Hypothalamus (tissue), 51 donors: Measurements from ENCODE around the gene WDR47.

ENCODE experiments used
- DNase-seq, 51 donors: peaks; one replicate each; lab custom pipeline; 2025; lab: John Stamatoyannopoulos, UW

Gene WDR47

GRCh38 chr1:109041621-109042468 lies at the start of gene WDR47:
WDR47 (minus strand) TSS chr1:109042102; CDS start chr1:109023512, 18,590 bp downstream.
- DNase-seq: peak; percentile 50 to 97 (median 90)

DNA sequence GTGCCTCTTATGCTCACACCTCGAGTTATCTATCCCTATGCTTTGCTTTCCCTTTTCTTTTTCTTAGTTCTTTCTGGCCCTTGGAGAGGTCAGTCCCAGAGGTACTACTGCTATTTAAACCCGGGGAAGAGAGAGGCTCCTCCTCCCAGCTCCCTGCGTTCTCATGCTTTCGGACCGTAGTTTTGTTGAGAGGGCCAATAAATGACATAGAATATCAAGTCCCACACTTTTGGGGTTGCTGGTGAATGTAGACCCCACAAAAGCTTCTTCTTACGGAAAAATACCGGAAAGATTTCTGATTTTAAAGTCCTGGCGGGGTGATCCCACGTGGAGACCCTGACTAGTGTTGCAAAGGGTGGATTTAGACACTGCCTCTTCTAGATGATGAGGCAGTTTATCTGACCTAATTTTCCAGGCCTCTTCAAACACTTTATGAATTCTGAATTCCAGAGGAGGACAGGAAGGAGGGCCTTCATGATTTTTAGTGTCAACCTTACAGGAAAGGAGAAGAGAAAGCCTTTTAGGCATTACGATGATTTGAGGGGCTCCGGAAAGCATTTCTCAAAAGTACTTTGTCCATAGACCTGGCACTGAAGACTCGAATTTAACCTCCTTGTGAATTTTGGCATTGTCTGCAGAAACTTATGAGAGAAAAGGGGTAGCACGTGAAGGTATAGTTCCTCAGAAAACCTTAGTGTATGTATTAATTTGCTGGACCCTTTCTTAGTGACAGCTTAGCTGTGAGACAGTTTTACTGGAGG lies 49.4 kb upstream of the WDR47 start:
- DNase-seq: no peak

DNA sequence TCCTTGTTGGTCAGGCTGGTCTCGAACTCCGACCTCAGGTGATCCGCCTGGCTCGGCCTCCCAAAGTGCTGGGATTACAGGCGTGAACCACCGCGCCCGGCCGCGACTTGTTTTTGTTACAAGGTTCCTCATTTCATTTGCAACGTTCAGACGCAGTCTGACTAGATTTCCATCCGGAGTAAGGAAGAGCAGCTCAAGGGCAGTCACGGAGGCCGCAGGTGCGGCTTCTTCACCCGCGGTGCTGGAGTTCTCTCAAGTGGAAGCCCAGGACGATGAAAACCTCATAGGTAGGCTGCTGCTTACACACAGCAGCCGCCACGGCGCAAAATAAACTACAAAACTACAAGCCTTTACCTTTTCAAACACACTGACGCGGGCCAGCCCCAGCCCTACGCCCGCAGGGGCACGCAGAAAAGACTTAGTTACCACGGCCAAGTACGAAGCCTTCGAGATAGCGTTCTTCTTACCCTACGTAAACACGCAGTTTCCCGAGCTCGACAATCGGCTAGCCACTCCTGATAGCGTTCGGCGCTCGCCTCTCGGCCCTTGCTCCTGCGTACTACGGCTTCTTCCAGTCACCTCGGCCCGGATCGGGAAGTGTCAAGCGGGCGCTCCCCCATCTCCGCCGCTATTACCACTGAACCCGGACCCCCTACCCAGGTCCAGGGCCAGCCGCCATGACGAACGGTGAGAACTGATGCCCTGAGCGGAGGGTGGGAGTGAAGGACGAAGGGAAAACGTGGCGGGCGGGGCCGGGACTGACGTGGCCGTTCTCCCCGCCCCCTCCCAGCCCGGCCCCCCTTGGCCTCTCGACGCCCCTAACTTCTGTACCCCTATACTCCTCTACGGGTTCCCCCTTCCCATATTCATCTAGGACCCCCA lies 48.5 kb upstream of the WDR47 start, which contains the start of gene TMEM167B:
TMEM167B (plus strand) TSS at position 569 of the 882 bp plus-strand sequence; CDS start at position 678, 109 bp downstream.
- DNase-seq: peak; percentile 62 to 95 (median 85)

GRCh38 chr1:109089242-109090015 lies 47.5 kb upstream of the WDR47 start:
- DNase-seq: peak in 45 of 51 donors; percentile 8 to 88 (median 72)

DNA sequence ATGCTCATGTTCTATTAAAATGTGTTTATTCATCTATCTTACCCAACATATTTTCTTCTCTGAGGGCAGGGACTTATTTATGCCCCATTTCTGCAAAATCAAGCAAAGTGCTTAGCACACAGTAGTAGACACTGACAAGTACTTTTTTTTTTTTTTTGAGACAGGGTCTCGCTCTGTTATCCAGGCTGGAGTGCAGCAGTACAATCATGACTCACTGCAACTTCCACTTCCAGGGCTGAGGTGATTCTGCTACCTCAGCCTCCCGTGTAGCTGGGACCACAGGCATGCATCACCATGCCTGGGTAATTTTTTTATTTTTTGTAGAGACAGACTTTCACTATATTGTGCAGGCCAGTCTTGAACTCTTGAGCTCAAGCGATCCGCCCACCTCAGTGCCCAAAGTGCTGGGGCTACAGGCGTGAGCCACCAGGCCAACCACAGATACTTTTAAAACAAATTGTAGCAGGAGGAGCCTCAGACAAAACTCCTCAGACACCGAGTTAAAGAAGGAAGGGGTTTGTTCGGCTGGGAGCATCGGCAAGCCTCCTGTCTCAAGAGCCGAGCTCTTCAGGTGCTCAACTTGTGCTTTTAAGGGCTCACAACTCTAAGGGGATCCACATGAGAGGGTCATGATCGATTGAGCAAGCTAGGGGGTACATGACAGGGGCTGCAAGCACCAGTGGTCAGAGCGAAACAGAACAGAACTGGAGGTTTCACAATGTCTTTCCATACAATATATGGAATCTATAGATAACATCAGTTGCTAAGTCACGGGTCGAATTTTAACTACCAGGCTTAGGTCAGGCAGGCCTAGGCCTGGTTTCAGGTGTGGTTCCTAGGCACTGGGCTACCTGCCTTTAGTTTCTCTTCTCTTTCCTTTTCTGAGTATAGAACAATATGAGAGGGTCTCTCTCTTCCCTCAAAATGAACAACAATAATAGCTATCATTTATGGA lies 42.9 kb upstream of the WDR47 start:
- no peak for DNase-seq

GRCh38 chr1:109083923-109084322 lies 42.0 kb upstream of the WDR47 start:
- DNase-seq: peak in 35 of 51 donors; percentile 1 to 90 (median 50)

DNA sequence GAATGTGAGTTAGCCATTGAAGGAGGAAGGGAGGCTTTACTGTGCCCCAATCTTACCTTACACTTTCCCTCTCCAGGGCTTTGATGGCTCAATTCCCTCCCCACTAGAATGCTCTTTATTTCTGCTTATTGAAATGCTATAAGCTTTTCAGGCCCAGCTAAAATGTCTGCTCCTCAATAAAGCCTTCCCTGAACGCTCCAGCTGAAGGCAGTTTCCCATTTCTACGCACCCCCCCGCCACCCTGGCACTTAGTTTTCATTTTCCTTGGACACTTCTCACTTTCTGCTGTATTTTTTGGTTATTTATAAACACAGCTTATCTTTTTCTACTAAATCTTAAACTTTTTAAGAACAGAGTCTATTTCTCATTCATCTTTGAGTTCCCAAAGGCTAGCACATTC lies 41.6 kb upstream of the WDR47 start:
- peak in 1 of 51 donors; percentile 62 for DNase-seq

DNA sequence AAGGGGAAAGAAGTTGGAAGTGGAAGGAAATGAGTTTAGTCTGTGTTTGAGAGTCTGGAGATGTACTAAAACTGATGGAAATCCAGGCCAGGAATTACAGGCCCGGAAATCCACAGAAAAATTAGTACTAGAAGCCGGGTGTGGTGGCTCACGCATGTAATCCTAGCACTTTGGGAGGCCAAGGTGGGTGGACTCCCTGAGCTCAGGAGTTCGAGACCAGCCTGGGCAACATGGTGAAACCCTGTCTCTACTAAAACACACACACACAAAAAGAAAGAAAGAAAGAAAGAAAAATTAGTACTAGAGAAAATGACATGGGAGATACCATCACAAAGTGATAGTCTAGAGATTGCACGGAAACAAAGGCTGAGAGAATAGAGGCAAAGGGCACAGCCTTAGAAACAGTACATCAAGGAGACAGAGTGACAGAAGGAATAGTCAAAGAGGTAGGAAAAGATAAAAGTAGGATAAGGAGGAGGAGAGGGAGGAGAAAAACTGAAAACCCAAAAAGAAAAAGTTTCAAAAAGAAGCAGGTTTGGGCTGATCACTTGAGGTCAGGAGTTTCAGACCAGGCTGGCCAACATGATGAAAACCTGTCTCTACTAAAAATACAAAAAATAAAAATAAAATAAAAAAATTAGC lies 38.7 kb upstream of the WDR47 start:
- no peak for DNase-seq

GRCh38 chr1:109079240-109079622 lies 37.3 kb upstream of the WDR47 start:
- no peak for DNase-seq

- no peak for DNase-seq
These were observed 36.4 kb upstream of the WDR47 start for GRCh38 chr1:109078317-109078716.

DNA sequence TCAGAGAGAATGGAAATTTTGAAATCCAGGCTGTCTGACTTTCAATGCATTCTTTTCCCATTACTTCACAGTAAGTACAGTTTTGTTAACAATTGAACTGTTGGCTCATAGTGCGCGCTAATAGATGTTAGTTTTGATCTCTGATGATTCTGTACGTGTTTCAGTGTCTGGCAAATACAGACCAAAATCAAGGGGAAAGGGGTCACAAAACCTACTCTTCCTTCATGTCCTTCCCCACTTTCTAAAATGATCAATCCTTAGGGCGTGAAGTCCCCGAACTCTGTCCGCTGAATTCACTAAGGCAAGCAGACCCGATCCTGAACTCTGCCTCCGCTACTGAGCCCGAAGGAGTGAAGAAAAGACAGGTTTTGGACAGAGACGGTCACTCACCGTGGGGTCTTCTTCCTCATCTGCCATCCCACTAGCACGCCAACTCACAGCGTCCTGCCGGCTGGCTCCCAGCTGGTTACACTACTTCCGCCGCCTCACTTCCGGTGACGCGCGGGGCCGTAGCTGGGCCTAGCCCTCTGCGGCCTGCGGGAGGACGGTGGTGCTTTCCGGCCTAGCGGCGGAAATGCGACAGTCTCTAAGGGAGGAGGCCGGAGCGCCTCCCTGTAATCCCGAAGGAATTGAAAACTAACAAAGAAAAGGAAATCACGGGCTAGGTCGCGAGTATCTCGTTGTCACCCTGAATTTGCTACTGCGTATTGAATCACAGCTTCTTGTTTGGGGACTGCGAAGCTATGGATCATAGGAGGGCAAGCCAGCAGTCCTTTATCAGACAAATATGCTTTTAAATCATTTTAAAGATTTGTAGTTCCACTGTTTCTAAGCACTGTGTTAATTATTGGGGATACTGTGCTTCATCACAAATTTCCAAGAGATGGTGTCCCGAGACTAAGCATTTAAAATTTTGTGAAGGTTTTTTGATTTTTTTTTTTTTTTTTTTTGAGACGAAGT lies 33.9 kb upstream of the WDR47 start, which contains the start of gene TAF13:
TAF13 (minus strand) TSS at position 473 of the 960 bp plus-strand sequence; CDS start at position 417, 56 bp downstream.
- peak; percentile 38 to 98 (median 92) for DNase-seq

- DNase-seq: no peak
These were observed 27.4 kb upstream of the WDR47 start for GRCh38 chr1:109069294-109069693.

GRCh38 chr1:109067883-109068282 lies 26.0 kb upstream of the WDR47 start:
- no peak for DNase-seq

- no peak for DNase-seq
These were observed 23.2 kb upstream of the WDR47 start for GRCh38 chr1:109065137-109065536.

DNA sequence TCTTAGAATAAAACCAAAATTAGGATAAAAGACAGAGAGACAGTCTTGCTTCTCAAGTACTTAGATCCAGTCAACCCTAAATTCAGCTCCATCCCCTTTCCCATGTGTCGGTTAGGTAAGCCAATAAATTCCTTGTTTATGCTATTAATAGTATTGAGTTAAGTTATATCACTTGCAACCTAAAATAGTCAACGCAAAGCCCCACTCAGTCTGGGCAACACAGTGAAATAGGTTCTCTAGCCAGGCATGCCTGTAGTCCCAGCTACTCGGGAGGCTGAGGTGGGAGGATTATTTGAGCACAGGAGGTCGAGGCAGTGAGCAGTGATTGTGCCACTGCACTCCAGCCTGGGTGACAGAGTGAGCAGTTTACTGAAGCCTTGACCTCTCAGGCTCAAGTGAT lies 19.3 kb upstream of the WDR47 start:
- no peak for DNase-seq

DNA sequence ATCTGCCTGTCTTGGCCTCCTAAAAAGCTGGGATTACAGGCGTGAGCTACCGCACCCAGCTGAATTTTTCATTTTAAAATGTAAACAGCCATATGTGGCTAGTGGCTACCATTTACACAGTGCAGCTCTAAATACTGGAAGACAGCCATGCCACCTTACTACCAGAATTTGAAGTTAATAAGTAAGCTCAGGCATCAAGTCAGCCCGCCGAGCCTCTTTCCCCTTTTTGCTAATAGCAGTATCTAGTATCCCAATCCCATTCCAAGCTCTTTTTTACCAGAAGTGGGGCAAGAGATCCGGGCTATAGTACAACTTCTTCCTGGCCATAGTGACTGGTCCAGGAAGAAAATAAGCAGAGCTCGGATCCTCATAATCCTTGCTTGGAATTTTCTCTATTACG lies 18.8 kb upstream of the WDR47 start:
- no peak for DNase-seq

DNA sequence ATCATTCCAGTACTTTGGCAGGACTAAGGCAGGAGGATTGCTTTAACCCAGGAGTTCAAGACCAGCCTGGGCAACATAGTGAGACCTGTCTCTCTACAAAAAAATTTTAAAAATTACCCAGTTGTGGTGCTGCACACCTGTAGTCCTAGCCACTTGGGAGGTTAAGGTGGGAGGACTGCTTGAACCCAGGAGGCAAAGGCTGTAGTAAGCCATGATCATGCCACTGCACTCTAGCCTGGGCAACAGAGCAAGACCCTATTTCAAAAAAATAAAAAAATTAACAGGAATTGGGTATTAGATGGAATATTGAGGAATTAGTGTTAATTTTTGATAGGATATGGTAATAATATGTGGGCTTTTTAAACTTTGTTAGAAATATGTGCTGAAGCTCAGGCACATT lies 17.1 kb upstream of the WDR47 start:
- no peak for DNase-seq
